ENCODE results near the gene COX6B2.

COX6B2 gene

GRCh38 chr19:55365245-55365644 is 10.7 kb upstream of the COX6B2 start (continued):
- no peak for TF ChIP-seq RBAK (tag by site-specific recombination; IDR thresholded peaks at IDR 0.05)
- TF ChIP-seq ZNF571 (tag by site-specific recombination; IDR thresholded peaks at IDR 0.05): no peak
- no peak for TF ChIP-seq ZNF792 (tag by site-specific recombination; IDR thresholded peaks at IDR 0.05)
- TF ChIP-seq ZNF521 (tag by site-specific recombination; IDR thresholded peaks at IDR 0.05): no peak
- TF ChIP-seq ZNF558 (tag by site-specific recombination; IDR thresholded peaks at IDR 0.05): no peak
- TF ChIP-seq HIC1 (tag by site-specific recombination; IDR thresholded peaks at IDR 0.05): no peak
- TF ChIP-seq OVOL3 (tag by site-specific recombination; IDR thresholded peaks at IDR 0.05): no peak

GRCh38 chr19:55362990-55363716 is 8.6 kb upstream of the COX6B2 start, which contains the start of gene GARIN5B:
Gene GARIN5B, minus strand, starts transcription at chr19:55363260. Its CDS starts 194 bp downstream, at chr19:55363066.
- CTCF ChIA-PET: interaction anchor here (0.7 to 1.1 kb wide), 3 partner anchors 13 to 60 kb away, joined by 3 to 4 read pairs (median 3); no protein-coding TSS in a partner anchor
- no peak within 1 kb of the TSS for H3K27ac ChIP-seq (ENCODE audit: extremely low read depth, low read depth, low read length)
- POLR2A ChIA-PET: interaction anchor here (0.8 to 1.6 kb wide), 3 partner anchors 10 to 104 kb away, joined by 3 to 7 read pairs (median 6); partner anchors contain the start of genes KMT5C and PPP6R1
- H3K4me3 ChIP-seq (ENCODE audit: low read depth, low read length): no peak within 1 kb of the TSS
- H3K4me1 ChIP-seq (ENCODE audit: control insufficient read depth, insufficient read depth, low read length): no peaks in the 10 kb centered on the region
- no peaks in the 10 kb centered on the region for H3K36me3 ChIP-seq (ENCODE audit: control insufficient read depth in 2 of 2, insufficient read depth in 1 of 2, low read length in 2 of 2)
- H3K9me3 ChIP-seq (ENCODE audit: control insufficient read depth, insufficient read depth, low read depth, low read length): no peaks in the 10 kb centered on the region
- no peak for TF ChIP-seq GLI2 (tag by site-specific recombination; IDR thresholded peaks at IDR 0.05; ENCODE audit: borderline replicate concordance, low read depth)
- no peak for TF ChIP-seq ZNF488 (tag by site-specific recombination; IDR thresholded peaks at IDR 0.05)
- TF ChIP-seq ZNF138 (tag by site-specific recombination; IDR thresholded peaks at IDR 0.05; ENCODE audit: borderline replicate concordance): no peak
- peak; percentile 42 for TF ChIP-seq ZIC2 (tag by site-specific recombination; IDR thresholded peaks at IDR 0.05)
- TF ChIP-seq ZNF843 (tag by site-specific recombination; IDR thresholded peaks at IDR 0.05): no peak
- no peak for TF ChIP-seq MYNN (tag by site-specific recombination; IDR thresholded peaks at IDR 0.05; ENCODE audit: borderline replicate concordance)
- no peak for TF ChIP-seq EGR2 (tag by site-specific recombination; IDR thresholded peaks at IDR 0.05; ENCODE audit: low read depth)
- TF ChIP-seq PRDM2 (tag by site-specific recombination; IDR thresholded peaks at IDR 0.05; ENCODE audit: borderline replicate concordance): no peak
- TF ChIP-seq PRDM10 (tag by site-specific recombination; IDR thresholded peaks at IDR 0.05): no peak
- no peak for TF ChIP-seq ZNF561 (tag by site-specific recombination; IDR thresholded peaks at IDR 0.05; ENCODE audit: borderline replicate concordance)
- TF ChIP-seq ZNF645 (tag by site-specific recombination; IDR thresholded peaks at IDR 0.05): no peak
- no peak for TF ChIP-seq YY2 (tag by site-specific recombination; IDR thresholded peaks at IDR 0.05)
- no peak for TF ChIP-seq HOXD13 (CRISPR knock-in tag; IDR thresholded peaks at IDR 0.05; ENCODE audit: borderline replicate concordance)
- 0 out of 2 replicates have a peak, but pooled peaks have one; percentile 11 for TF ChIP-seq ZNF600 (tag by site-specific recombination; IDR thresholded peaks at IDR 0.05)
- no peak for TF ChIP-seq ZXDB (tag by site-specific recombination; IDR thresholded peaks at IDR 0.05)
- 0 out of 2 replicates have a peak, but pooled peaks have one; percentile 7 for TF ChIP-seq HOXC10 (CRISPR knock-in tag; IDR thresholded peaks at IDR 0.05)

Data from HEK293 (cell line).